ENCODE data around the gene YIPF1. TPM values are rescaled to one million over a fixed set of nuclear protein-coding genes. Genes with fewer than 3 reads are reported as not detected.
"Not testable (repeated sequence)": the region's sequence is repeated elsewhere in the genome, so short reads cannot be mapped to it uniquely, and the experiment has no call there.

The YIPF1 gene
- total RNA-seq, 1 donor from 2014 or later, result 26.3 TPM

DNA sequence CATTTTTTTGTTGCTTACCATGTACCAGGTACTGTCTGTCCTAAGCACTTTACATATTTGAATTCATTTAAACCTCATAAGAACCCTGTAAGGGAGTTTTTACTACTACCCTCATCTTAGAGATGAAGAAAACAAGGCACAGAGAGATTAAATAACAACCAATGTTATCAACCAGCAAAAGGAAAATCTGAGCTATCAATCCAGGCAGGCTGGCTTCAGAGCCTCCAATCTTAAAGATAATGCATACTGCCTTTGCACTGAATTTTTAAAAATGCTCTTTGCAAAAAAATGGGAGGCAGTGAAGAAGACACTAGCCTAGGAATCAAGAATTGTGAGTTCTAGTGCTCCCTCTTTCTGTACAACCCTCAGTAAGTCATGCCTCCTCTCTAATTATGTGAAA lies 70.2 kb downstream of the YIPF1 start:
- no peaks in the 10 kb centered on the region for H3K27me3 Mint-ChIP-seq (ENCODE audit: unreplicated experiment)
- H3K4me3 Mint-ChIP-seq (ENCODE audit: unreplicated experiment), result no peak overlapping the region
- H3K4me1 Mint-ChIP-seq (ENCODE audit: unreplicated experiment), result no peaks in the 10 kb centered on the region
- TF ChIP-seq, protein P1, sequence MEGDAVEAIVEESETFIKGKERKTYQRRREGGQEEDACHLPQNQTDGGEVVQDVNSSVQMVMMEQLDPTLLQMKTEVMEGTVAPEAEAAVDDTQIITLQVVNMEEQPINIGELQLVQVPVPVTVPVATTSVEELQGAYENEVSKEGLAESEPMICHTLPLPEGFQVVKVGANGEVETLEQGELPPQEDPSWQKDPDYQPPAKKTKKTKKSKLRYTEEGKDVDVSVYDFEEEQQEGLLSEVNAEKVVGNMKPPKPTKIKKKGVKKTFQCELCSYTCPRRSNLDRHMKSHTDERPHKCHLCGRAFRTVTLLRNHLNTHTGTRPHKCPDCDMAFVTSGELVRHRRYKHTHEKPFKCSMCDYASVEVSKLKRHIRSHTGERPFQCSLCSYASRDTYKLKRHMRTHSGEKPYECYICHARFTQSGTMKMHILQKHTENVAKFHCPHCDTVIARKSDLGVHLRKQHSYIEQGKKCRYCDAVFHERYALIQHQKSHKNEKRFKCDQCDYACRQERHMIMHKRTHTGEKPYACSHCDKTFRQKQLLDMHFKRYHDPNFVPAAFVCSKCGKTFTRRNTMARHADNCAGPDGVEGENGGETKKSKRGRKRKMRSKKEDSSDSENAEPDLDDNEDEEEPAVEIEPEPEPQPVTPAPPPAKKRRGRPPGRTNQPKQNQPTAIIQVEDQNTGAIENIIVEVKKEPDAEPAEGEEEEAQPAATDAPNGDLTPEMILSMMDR (IDR thresholded peaks at IDR 0.05; ENCODE audit: unreplicated experiment), result no peak
- DNase-seq (ENCODE audit: low spot score), result no peak
- no peak overlapping the region for H3K27ac Mint-ChIP-seq (ENCODE audit: unreplicated experiment)
- H3K9me3 Mint-ChIP-seq (ENCODE audit: unreplicated experiment), result no peaks in the 10 kb centered on the region
- H3K36me3 Mint-ChIP-seq (ENCODE audit: low read depth, unreplicated experiment), result peaks cover 3% of the 10 kb centered on the region

DNA sequence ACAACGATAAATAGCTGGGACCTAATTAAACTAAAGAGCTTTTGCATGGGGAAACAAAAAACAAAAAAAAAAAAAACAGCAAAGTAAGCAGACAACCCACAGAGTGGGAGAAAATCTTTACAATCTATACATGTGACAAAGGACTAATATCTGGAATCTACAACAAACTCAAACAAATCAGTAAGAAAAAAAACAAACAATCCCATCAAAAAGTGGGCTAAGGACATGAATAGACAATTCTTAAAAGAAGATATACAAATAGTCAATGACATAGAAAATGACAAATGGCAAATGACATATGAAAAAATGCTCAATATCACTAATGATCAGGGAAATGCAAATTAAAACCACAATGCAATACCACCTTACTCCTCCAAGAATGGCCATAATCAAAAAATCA lies 73.0 kb downstream of the YIPF1 start:
- H3K36me3 Mint-ChIP-seq (ENCODE audit: low read depth, unreplicated experiment); H3K27ac Mint-ChIP-seq (ENCODE audit: unreplicated experiment); H3K9me3 Mint-ChIP-seq (ENCODE audit: unreplicated experiment); H3K4me1 Mint-ChIP-seq (ENCODE audit: unreplicated experiment); H3K4me3 Mint-ChIP-seq (ENCODE audit: unreplicated experiment); DNase-seq (ENCODE audit: low spot score); H3K27me3 Mint-ChIP-seq (ENCODE audit: unreplicated experiment): not testable (repeated sequence)

DNA sequence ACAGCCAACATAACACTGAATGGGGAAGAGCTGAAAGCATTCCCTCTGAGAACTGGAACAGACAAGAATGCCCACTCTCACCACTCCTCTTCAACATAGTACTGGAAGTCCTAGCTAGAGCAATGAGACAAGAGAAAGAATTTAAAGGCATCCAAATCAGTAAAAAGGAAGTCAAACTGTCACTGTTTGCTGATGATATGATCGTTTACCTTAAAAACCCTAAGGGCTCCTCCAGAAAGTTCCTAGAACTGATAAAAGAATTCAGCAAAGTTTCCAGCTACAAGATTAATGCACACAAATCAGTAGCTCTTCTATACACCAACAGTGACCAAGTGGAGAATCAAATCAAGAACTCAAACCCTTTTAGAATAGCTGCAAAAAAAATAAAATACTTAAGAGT lies 74.1 kb downstream of the YIPF1 start:
- not testable (repeated sequence) for DNase-seq (ENCODE audit: low spot score); H3K27ac Mint-ChIP-seq (ENCODE audit: unreplicated experiment); H3K4me3 Mint-ChIP-seq (ENCODE audit: unreplicated experiment); H3K27me3 Mint-ChIP-seq (ENCODE audit: unreplicated experiment); H3K36me3 Mint-ChIP-seq (ENCODE audit: low read depth, unreplicated experiment); H3K4me1 Mint-ChIP-seq (ENCODE audit: unreplicated experiment); H3K9me3 Mint-ChIP-seq (ENCODE audit: unreplicated experiment)

DNA sequence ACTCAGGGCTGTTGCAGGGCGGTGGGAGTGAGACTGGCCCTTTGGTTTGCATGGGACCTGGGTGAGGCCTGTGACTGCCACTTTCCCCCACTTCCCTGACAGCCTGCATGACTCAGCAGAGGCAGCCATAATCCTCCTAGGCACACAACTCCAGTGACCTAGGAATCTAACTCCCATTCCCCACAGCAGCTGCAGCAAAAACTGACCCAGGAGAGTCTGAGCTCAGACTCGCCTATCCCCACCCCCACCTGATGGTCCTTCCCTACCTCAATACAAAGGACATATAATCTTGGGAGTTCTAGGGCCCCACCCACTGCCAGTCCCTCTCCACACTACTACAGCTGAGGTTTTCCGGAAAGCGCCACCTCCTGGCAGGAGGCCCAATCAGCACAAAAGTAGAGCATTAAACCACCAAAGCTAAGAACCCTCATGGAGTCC lies 78.2 kb downstream of the YIPF1 start:
- H3K4me1 Mint-ChIP-seq (ENCODE audit: unreplicated experiment), result peaks cover 9% of the 10 kb centered on the region
- peak overlapping the region; percentile 50 for H3K4me3 Mint-ChIP-seq (ENCODE audit: unreplicated experiment)
- peak overlapping the region; percentile 92 for H3K27ac Mint-ChIP-seq (ENCODE audit: unreplicated experiment)
- DNase-seq (ENCODE audit: low spot score), result peak; percentile 55
- TF ChIP-seq, protein P1 (IDR thresholded peaks at IDR 0.05; ENCODE audit: unreplicated experiment), result peak; percentile 47
- H3K27me3 Mint-ChIP-seq (ENCODE audit: unreplicated experiment), result peaks cover 2% of the 10 kb centered on the region
- H3K9me3 Mint-ChIP-seq (ENCODE audit: unreplicated experiment), result no peaks in the 10 kb centered on the region
- peaks cover 5% of the 10 kb centered on the region for H3K36me3 Mint-ChIP-seq (ENCODE audit: low read depth, unreplicated experiment)

DNA sequence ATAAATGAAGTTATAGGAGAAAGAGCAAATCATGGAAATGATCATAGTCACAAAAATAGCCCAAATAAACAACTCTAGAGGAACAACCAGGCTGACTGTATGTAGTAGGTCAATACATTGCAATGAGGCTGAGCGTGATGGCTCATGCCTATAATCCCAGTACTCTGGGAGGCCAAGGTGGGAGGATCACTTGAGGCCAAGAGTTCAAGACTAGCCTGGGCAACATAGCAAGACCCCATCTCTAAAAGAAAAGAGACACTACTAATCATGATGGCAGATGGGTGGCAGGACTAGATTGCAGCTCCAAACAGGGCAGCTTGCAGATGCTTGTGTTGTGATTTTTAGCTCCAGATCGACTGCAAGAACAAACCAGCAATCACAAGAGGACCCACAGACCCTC lies 79.1 kb downstream of the YIPF1 start:
- no peak for DNase-seq (ENCODE audit: low spot score)
- peak overlapping the region; percentile 79 for H3K27ac Mint-ChIP-seq (ENCODE audit: unreplicated experiment)
- peaks cover 5% of the 10 kb centered on the region for H3K36me3 Mint-ChIP-seq (ENCODE audit: low read depth, unreplicated experiment)
- TF ChIP-seq, protein P1 (IDR thresholded peaks at IDR 0.05; ENCODE audit: unreplicated experiment), result no peak
- H3K4me1 Mint-ChIP-seq (ENCODE audit: unreplicated experiment), result peaks cover 9% of the 10 kb centered on the region
- no peaks in the 10 kb centered on the region for H3K9me3 Mint-ChIP-seq (ENCODE audit: unreplicated experiment)
- no peak overlapping the region for H3K4me3 Mint-ChIP-seq (ENCODE audit: unreplicated experiment)
- peaks cover 2% of the 10 kb centered on the region for H3K27me3 Mint-ChIP-seq (ENCODE audit: unreplicated experiment)

DNA sequence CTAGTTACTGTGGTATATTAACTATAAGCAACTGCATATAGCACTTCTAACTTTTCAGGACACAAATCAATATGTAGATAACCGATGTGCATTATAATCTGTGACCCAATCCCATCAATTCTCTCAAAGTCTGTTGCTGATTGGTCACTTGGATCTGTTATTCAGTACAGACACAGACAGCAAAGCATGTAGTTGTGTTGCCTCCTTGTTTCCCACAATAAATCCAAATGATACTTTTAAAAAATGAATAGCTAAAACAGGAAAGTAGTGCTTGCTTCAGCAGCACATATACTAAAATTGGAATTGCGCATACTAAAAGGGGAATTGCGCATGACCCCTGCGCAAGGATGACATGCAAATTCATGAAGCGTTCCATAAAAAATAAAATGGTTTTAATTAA lies 79.6 kb downstream of the YIPF1 start:
- Mint-ChIP-seq H3K4me1 (ENCODE audit: unreplicated experiment) (peaks cover 9% of the 10 kb centered on the region), H3K27me3 (ENCODE audit: unreplicated experiment) (peaks cover 2% of the 10 kb centered on the region), H3K27ac (ENCODE audit: unreplicated experiment) (peak overlapping the region; percentile 79), H3K36me3 (ENCODE audit: low read depth, unreplicated experiment) (peaks cover 5% of the 10 kb centered on the region), H3K9me3 (ENCODE audit: unreplicated experiment) (no peaks in the 10 kb centered on the region), H3K4me3 (ENCODE audit: unreplicated experiment) (no peak overlapping the region)
- TF ChIP-seq, protein P1 (IDR thresholded peaks at IDR 0.05; ENCODE audit: unreplicated experiment), result no peak
- no peak for DNase-seq (ENCODE audit: low spot score)
